ENCODE measurements around the gene PEX10. TPM values are rescaled to one million over a fixed set of nuclear protein-coding genes. Genes with fewer than 3 reads are reported as not detected.

The PEX10 gene
- total and polyA plus RNA-seq, 2 experiments from 2014 or later: 24.7 to 25.5 TPM

- Histone ChIP-seq H3K79me2 (peaks cover 61% of the 10 kb centered on the region), H3K4me2 (peak overlapping the region; percentile 91), H3K4me3 (peak overlapping the region; percentile 24), H3K9me2 (replicated peaks; ENCODE audit: insufficient read depth) (no peaks in the 10 kb centered on the region), H3K9me3 (ENCODE audit: low read depth) (no peaks in the 10 kb centered on the region), H3K4me1 (ENCODE audit: insufficient read depth) (peaks cover 25% of the 10 kb centered on the region), H3K27ac (peak overlapping the region; percentile 59), H3K27me3 (no peaks in the 10 kb centered on the region), H4K20me1 (ENCODE audit: insufficient read depth, poor library complexity, severe bottlenecking) (peaks cover 27% of the 10 kb centered on the region), H2AFZ (no peak overlapping the region), H3K36me3 (replicated peaks; ENCODE audit: insufficient read depth, low read depth) (no peaks in the 10 kb centered on the region)
- DNase-seq (ENCODE audit: low spot score): peak; percentile 35
- WGBS (ENCODE audit: low lambda C conversion rate, missing lambda C conversion rate): 3% methylated on average over 38 of the region's 62 CpGs
- no peak for TF ChIP-seq EZH2 (IDR thresholded peaks at IDR 0.05; ENCODE audit: borderline replicate concordance)
- no peak for TF ChIP-seq EZH2phosphoT487 (IDR thresholded peaks at IDR 0.05; ENCODE audit: low read depth, severe bottlenecking, unreplicated experiment)
- TF ChIP-seq, protein P1, sequence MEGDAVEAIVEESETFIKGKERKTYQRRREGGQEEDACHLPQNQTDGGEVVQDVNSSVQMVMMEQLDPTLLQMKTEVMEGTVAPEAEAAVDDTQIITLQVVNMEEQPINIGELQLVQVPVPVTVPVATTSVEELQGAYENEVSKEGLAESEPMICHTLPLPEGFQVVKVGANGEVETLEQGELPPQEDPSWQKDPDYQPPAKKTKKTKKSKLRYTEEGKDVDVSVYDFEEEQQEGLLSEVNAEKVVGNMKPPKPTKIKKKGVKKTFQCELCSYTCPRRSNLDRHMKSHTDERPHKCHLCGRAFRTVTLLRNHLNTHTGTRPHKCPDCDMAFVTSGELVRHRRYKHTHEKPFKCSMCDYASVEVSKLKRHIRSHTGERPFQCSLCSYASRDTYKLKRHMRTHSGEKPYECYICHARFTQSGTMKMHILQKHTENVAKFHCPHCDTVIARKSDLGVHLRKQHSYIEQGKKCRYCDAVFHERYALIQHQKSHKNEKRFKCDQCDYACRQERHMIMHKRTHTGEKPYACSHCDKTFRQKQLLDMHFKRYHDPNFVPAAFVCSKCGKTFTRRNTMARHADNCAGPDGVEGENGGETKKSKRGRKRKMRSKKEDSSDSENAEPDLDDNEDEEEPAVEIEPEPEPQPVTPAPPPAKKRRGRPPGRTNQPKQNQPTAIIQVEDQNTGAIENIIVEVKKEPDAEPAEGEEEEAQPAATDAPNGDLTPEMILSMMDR (IDR thresholded peaks at IDR 0.05; ENCODE audit: poor library complexity): no peak
Measured at GRCh38 chr1:2391931-2392509, 20.3 kb downstream of the PEX10 start.

DNA sequence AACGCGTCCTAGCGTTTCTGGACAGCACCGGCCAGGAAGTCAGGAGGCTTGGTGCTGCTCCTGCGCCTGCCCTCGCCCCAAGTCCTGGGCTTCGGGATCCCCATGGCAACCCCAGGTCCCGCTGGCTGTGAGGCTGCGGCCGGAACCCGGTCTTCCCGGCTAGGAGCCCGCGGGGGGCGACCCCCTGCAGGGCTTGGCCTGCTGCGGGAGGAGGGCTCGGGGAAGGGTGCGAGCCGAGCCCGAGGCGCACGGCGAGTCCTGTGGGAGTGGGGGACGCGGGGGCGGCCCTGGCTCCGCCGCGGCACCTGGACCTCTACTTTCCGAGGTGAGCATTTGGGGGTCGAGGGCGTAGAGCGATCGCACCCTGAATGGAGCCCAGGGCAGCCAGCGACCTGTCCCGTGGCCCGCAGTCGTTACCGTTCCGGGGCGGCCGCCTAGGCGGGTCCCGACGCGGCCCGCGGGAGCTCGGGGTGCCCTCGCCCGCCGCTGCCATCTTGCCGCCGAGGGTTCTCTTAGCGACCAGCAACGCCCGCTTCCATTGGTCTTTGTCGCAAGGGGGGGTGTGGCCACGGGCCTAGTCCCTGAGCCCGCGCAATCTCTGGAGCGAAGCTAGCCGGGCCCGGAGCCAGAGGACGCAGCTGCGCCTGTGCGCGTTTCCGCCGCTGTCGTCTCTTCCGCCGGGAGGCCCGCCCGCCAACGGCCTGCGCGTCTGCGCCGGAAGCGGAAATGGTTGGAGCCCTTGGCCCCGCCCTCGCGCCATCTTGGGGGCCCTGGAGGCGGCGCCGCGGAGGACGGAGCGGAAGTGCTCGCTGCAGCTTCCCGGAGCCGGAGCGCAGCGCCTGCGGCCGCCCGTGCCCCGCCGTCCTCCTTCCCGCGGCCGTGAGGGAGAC, 21.1 kb downstream of the PEX10 start, which contains the start of the genes MORN1 and RER1:
TSS of gene MORN1 (minus strand) at position 514 of the 890 bp plus-strand sequence. CDS start at position 493, 21 bp downstream.
TSS of gene RER1 (plus strand) at position 801 of the 890 bp plus-strand sequence. CDS start 3,950 bp downstream, outside the sequence.
- Histone ChIP-seq H4K20me1 (ENCODE audit: insufficient read depth, poor library complexity, severe bottlenecking) (peaks cover 24% of the 10 kb centered on the region), H3K27me3 (no peaks in the 10 kb centered on the region), H2AFZ (peak within 1 kb of the TSS; percentile 31), H3K4me2 (peak within 1 kb of the TSS; percentile 94), H3K4me1 (ENCODE audit: insufficient read depth) (peaks cover 25% of the 10 kb centered on the region), H3K79me2 (peaks cover 54% of the 10 kb centered on the region), H3K27ac (peak within 1 kb of the TSS; percentile 59), H3K9me2 (replicated peaks; ENCODE audit: insufficient read depth) (no peaks in the 10 kb centered on the region), H3K36me3 (replicated peaks; ENCODE audit: insufficient read depth, low read depth) (no peaks in the 10 kb centered on the region), H3K9me3 (ENCODE audit: low read depth) (no peaks in the 10 kb centered on the region), H3K4me3 (peak within 1 kb of the TSS; percentile 50)
- no peak for TF ChIP-seq EZH2phosphoT487 (IDR thresholded peaks at IDR 0.05; ENCODE audit: low read depth, severe bottlenecking, unreplicated experiment)
- TF ChIP-seq EZH2 (IDR thresholded peaks at IDR 0.05; ENCODE audit: borderline replicate concordance): no peak
- WGBS (ENCODE audit: low lambda C conversion rate, missing lambda C conversion rate): 2% methylated on average over 97 of the region's 103 CpGs
- peak; percentile 100 for DNase-seq (ENCODE audit: low spot score)

DNA sequence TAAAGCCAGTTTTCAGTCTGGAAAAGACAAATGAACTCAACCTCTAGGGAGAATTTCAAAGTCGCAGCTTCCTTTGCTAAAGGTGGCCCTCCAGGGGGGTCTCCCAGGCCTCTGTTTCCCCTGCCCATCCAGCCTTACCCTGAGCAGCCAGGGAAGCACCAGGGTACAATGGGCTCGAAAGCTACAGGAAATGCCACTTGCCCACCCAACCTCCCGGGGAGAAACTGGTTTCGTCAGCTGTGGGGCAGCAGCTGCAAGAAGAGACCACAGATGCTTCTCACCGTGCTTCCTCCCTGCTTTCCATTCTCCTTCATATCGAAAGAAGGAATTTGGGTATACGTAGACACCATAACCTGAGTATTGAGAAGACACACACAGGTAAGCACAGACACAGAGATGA, 22.7 kb downstream of the PEX10 start:
- H3K4me2 ChIP-seq: no peak overlapping the region
- peaks cover 25% of the 10 kb centered on the region for H3K4me1 ChIP-seq (ENCODE audit: insufficient read depth)
- WGBS (ENCODE audit: low lambda C conversion rate, missing lambda C conversion rate): 94% methylated on average over 7 of the region's 7 CpGs
- H3K4me3 ChIP-seq: no peak overlapping the region
- TF ChIP-seq EZH2 (IDR thresholded peaks at IDR 0.05; ENCODE audit: borderline replicate concordance) (no peak), EZH2phosphoT487 (IDR thresholded peaks at IDR 0.05; ENCODE audit: low read depth, severe bottlenecking, unreplicated experiment) (no peak)
- TF ChIP-seq, protein P1 (IDR thresholded peaks at IDR 0.05; ENCODE audit: poor library complexity): no peak
- no peaks in the 10 kb centered on the region for H3K9me2 ChIP-seq (replicated peaks; ENCODE audit: insufficient read depth)
- H3K27me3 ChIP-seq: no peaks in the 10 kb centered on the region
- DNase-seq (ENCODE audit: low spot score): no peak
- peaks cover 38% of the 10 kb centered on the region for H3K79me2 ChIP-seq
- no peak overlapping the region for H2AFZ ChIP-seq
- no peak overlapping the region for H3K27ac ChIP-seq
- peaks cover 23% of the 10 kb centered on the region for H4K20me1 ChIP-seq (ENCODE audit: insufficient read depth, poor library complexity, severe bottlenecking)
- H3K36me3 ChIP-seq (replicated peaks; ENCODE audit: insufficient read depth, low read depth): no peaks in the 10 kb centered on the region
- no peaks in the 10 kb centered on the region for H3K9me3 ChIP-seq (ENCODE audit: low read depth)

Data from hepatocyte (in vitro differentiated cells).